Measurements from ENCODE around the gene ECT2.
A peak's percentile ranks its signal among the peaks of the same experiment; 100 is the strongest.
"Not testable (repeated sequence)": the region's sequence is repeated elsewhere in the genome, so short reads cannot be mapped to it uniquely, and the experiment has no call there.

ECT2 gene

GRCh38 chr3:172750368-172751174, at the start of gene ECT2:
Gene ECT2, plus strand, starts transcription at chr3:172750726. Its CDS starts 3,805 bp downstream, at chr3:172754531.
- TF ChIP-seq CTCF (IDR thresholded peaks at IDR 0.05; ENCODE audit: extremely low read depth, insufficient read depth, missing control alignments): peak; percentile 73
- peak; percentile 96 for DNase-seq (ENCODE audit: low spot score)
- in situ Hi-C loops (cut with MboI; ENCODE audit: low pct_unique_long_range_greater_than_20kb, low sequenced_read_pairs, unreplicated experiment): no loop called here

GRCh38 chr3:172700936-172701455, 49.5 kb upstream of the ECT2 start:
- DNase-seq (ENCODE audit: low spot score): no peak
- in situ Hi-C loops (cut with MboI; ENCODE audit: low pct_unique_long_range_greater_than_20kb, low sequenced_read_pairs, unreplicated experiment): no loop called here
- TF ChIP-seq CTCF (IDR thresholded peaks at IDR 0.05; ENCODE audit: extremely low read depth, insufficient read depth, missing control alignments): no peak

GRCh38 chr3:172701751-172702150, 48.8 kb upstream of the ECT2 start:
- no peak for TF ChIP-seq CTCF (IDR thresholded peaks at IDR 0.05; ENCODE audit: extremely low read depth, insufficient read depth, missing control alignments)
- in situ Hi-C loops (cut with MboI; ENCODE audit: low pct_unique_long_range_greater_than_20kb, low sequenced_read_pairs, unreplicated experiment): no loop called here
- DNase-seq (ENCODE audit: low spot score): no peak

- no peak for TF ChIP-seq CTCF (IDR thresholded peaks at IDR 0.05; ENCODE audit: extremely low read depth, insufficient read depth, missing control alignments)
- DNase-seq (ENCODE audit: low spot score): no peak
- in situ Hi-C loops (cut with MboI; ENCODE audit: low pct_unique_long_range_greater_than_20kb, low sequenced_read_pairs, unreplicated experiment): no loop called here
Observed at GRCh38 chr3:172702256-172702655, 48.3 kb upstream of the ECT2 start.

GRCh38 chr3:172702731-172703130, 47.8 kb upstream of the ECT2 start:
- DNase-seq (ENCODE audit: low spot score); in situ Hi-C loops (cut with MboI; ENCODE audit: low pct_unique_long_range_greater_than_20kb, low sequenced_read_pairs, unreplicated experiment): not testable (repeated sequence)

GRCh38 chr3:172704001-172704400, 46.5 kb upstream of the ECT2 start:
- in situ Hi-C loops (cut with MboI; ENCODE audit: low pct_unique_long_range_greater_than_20kb, low sequenced_read_pairs, unreplicated experiment): no loop called here
- TF ChIP-seq CTCF (IDR thresholded peaks at IDR 0.05; ENCODE audit: extremely low read depth, insufficient read depth, missing control alignments): no peak
- no peak for DNase-seq (ENCODE audit: low spot score)

GRCh38 chr3:172705170-172705569, 45.4 kb upstream of the ECT2 start:
- in situ Hi-C loops (cut with MboI; ENCODE audit: low pct_unique_long_range_greater_than_20kb, low sequenced_read_pairs, unreplicated experiment): no loop called here
- no peak for DNase-seq (ENCODE audit: low spot score)
- TF ChIP-seq CTCF (IDR thresholded peaks at IDR 0.05; ENCODE audit: extremely low read depth, insufficient read depth, missing control alignments): no peak

Measured in GM13977 (cell line).